Mammary epithelial cell (primary cell): Measurements from ENCODE around the gene ZNF609.

Experiments used
- CTCF ChIP-seq, 2 donors: IDR thresholded peaks in 1 of 2; conservative IDR thresholded peaks in 1 of 2; 2 replicates each; pipeline ENCODE4 v1.5.1; 2011 to 2012; ENCODE audit warnings: inconsistent platforms in 2 of 2, low read length in 2 of 2, mild to moderate bottlenecking in 2 of 2, control low read depth in 1 of 2, low read depth in 1 of 2; ENCODE audit not compliant: insufficient read depth in 1 of 2; ENCODE audit errors: extremely low read depth in 1 of 2
- EZH2 ChIP-seq: IDR thresholded peaks from 2 replicates; pipeline ENCODE4 v1.6.1; 2012; ENCODE audit warnings: low read length, inconsistent platforms, borderline replicate concordance

- TF ChIP-seq EZH2 = no peak
- no peak for TF ChIP-seq CTCF (conservative IDR thresholded peaks at IDR 0.05 in 1 of 2, IDR thresholded peaks at IDR 0.05 in 1 of 2; ENCODE audit: extremely low read depth in 1 of 2, insufficient read depth in 1 of 2, low read depth in 1 of 2, low read length in 2 of 2)
Measured at GRCh38 chr15:64459066-64459781, 1.2 kb upstream of the ZNF609 start.
